KMS-11 (cell line): ENCODE data around the gene SYNGR3.
A peak's percentile ranks its signal among the peaks of the same experiment; 100 is the strongest.

Experiments used
- H2AFZ ChIP-seq: fragments of 200-600 bp; sonication (generic); 2 replicates; pipeline ENCODE4 v1.6.1; 2016; ENCODE audit warnings: antibody characterized with exemption, mixed run types, low read depth
- H3K27ac ChIP-seq: fragments of 200-600 bp; sonication (generic); 2 replicates; pipeline ENCODE4 v1.6.1; 2016; ENCODE audit warnings: mild to moderate bottlenecking, mixed run types
- H3K27me3 ChIP-seq: fragments of 200-600 bp; sonication (generic); 2 replicates; pipeline ENCODE4 v1.6.1; 2017; ENCODE audit warnings: mild to moderate bottlenecking, low read depth, mixed run types, moderate library complexity; ENCODE audit not compliant: insufficient read depth
- H3K36me3 ChIP-seq: fragments of 200-600 bp; sonication (generic); 2 replicates; pipeline ENCODE4 v1.6.1; 2017; ENCODE audit warnings: mild to moderate bottlenecking, mixed run types; ENCODE audit not compliant: insufficient read depth
- H3K4me1 ChIP-seq: fragments of 200-600 bp; sonication (generic); 2 replicates; pipeline ENCODE4 v1.6.1; 2016; ENCODE audit warnings: mild to moderate bottlenecking, low read depth, mixed run types; ENCODE audit not compliant: poor library complexity, severe bottlenecking
- H3K4me2 ChIP-seq: fragments of 200-600 bp; sonication (generic); 2 replicates; pipeline ENCODE4 v1.7.0; 2016; ENCODE audit warnings: mild to moderate bottlenecking, mixed run types
- H3K4me3 ChIP-seq: fragments of 200-600 bp; sonication (generic); IDR thresholded peaks from 2 replicates; pipeline ENCODE4 v1.6.1; 2017; ENCODE audit warnings: low read depth, low read length, mixed read lengths; ENCODE audit not compliant: insufficient read depth
- H3K79me2 ChIP-seq: fragments of 200-600 bp; sonication (generic); 2 replicates; pipeline ENCODE4 v1.6.1; 2016; ENCODE audit warnings: low read depth, mixed run types; ENCODE audit not compliant: insufficient read depth
- H3K9ac ChIP-seq: fragments of 200-600 bp; sonication (generic); 2 replicates; pipeline ENCODE4 v1.6.1; 2016; ENCODE audit warnings: mild to moderate bottlenecking, mixed run types
- H4K20me1 ChIP-seq: fragments of 200-600 bp; sonication (generic); 2 replicates; pipeline ENCODE4 v1.6.1; 2016; ENCODE audit warnings: mild to moderate bottlenecking, mixed run types; ENCODE audit not compliant: insufficient read depth
- TF ChIP-seq, protein P1 (sequence below): fragments of 200-600 bp; sonication (generic); conservative IDR thresholded peaks from 2 replicates; pipeline ENCODE4 v1.6.1; 2017; ENCODE audit warnings: low read depth, mild to moderate bottlenecking, antibody characterized with exemption, low read length, moderate library complexity, mixed read lengths

SYNGR3 gene

DNA sequence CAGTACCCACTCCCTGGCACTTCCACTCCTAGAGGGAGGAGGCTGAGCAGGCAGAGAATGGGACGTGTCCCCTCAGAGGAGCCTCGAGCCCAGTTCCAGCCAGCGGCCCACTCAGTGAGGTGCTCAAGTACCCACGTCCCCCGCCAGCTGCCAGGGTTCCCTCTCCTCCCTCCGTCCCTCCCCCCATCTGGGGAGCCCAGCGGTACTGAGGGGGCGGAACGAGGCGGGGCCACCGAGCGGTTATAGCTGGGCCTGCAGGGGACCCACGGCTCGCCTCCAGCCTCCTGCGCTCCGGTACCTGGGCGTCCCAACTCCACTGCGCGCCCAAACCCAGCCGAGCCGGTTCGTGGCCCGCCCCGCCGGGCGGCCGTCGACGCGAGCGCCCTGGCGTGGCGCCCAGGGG lies 29.7 kb downstream of the SYNGR3 start, which contains the start of gene NPW:
Gene NPW, plus strand, starts transcription at position 268 of the 403 bp plus-strand sequence.
- H3K79me2 ChIP-seq, result no peaks in the 10 kb centered on the region
- H3K27me3 ChIP-seq, result peaks cover 12% of the 10 kb centered on the region; the same call in 1 of the 2 replicates
- peaks cover 10% of the 10 kb centered on the region for H3K4me1 ChIP-seq
- no peak within 1 kb of the TSS for H3K27ac ChIP-seq
- TF ChIP-seq, protein P1, sequence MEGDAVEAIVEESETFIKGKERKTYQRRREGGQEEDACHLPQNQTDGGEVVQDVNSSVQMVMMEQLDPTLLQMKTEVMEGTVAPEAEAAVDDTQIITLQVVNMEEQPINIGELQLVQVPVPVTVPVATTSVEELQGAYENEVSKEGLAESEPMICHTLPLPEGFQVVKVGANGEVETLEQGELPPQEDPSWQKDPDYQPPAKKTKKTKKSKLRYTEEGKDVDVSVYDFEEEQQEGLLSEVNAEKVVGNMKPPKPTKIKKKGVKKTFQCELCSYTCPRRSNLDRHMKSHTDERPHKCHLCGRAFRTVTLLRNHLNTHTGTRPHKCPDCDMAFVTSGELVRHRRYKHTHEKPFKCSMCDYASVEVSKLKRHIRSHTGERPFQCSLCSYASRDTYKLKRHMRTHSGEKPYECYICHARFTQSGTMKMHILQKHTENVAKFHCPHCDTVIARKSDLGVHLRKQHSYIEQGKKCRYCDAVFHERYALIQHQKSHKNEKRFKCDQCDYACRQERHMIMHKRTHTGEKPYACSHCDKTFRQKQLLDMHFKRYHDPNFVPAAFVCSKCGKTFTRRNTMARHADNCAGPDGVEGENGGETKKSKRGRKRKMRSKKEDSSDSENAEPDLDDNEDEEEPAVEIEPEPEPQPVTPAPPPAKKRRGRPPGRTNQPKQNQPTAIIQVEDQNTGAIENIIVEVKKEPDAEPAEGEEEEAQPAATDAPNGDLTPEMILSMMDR, result no peak
- no peaks in the 10 kb centered on the region for H3K36me3 ChIP-seq
- H3K4me2 ChIP-seq, result no peak within 1 kb of the TSS
- no peak within 1 kb of the TSS for H2AFZ ChIP-seq
- no peak within 1 kb of the TSS for H3K4me3 ChIP-seq
- no peaks in the 10 kb centered on the region for H4K20me1 ChIP-seq
- no peak within 1 kb of the TSS for H3K9ac ChIP-seq

DNA sequence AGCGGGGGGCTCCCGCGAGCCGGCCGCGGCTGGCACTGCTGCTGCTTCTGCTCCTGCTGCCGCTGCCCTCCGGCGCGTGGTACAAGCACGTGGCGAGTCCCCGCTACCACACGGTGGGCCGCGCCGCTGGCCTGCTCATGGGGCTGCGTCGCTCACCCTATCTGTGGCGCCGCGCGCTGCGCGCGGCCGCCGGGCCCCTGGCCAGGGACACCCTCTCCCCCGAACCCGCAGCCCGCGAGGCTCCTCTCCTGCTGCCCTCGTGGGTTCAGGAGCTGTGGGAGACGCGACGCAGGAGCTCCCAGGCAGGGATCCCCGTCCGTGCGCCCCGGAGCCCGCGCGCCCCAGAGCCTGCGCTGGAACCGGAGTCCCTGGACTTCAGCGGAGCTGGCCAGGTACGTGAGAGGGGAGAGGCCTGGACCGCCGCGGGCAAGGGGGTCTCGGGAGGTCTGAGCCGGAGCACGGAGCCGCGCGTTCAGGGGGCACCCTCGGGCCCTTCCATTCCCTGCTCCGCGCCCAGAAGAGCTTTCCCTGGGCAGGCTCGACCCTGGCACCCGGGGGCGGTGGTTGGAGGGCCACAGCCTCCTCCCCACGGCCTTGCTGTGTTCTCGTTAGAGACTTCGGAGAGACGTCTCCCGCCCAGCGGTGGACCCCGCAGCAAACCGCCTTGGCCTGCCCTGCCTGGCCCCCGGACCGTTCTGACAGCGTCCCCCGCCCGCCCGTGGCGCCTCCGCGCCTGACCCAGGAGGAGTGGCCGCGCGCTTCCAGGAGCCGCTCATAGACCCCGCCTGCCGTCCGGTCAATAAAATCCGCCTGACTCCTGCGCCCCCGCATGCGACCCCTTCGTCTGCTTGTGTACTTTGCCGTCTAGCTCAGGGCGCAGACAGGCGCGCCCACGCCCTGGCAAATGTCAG lies 30.4 kb downstream of the SYNGR3 start:
- Histone ChIP-seq H3K36me3 (no peaks in the 10 kb centered on the region), H3K79me2 (no peaks in the 10 kb centered on the region), H3K4me2 (no peak overlapping the region), H3K27ac (no peak overlapping the region), H4K20me1 (no peaks in the 10 kb centered on the region), H3K27me3 (peaks cover 12% of the 10 kb centered on the region; the same call in 1 of the 2 replicates), H3K9ac (no peak overlapping the region), H3K4me1 (peaks cover 10% of the 10 kb centered on the region), H2AFZ (no peak overlapping the region), H3K4me3 (no peak overlapping the region)
- TF ChIP-seq, protein P1, result no peak

DNA sequence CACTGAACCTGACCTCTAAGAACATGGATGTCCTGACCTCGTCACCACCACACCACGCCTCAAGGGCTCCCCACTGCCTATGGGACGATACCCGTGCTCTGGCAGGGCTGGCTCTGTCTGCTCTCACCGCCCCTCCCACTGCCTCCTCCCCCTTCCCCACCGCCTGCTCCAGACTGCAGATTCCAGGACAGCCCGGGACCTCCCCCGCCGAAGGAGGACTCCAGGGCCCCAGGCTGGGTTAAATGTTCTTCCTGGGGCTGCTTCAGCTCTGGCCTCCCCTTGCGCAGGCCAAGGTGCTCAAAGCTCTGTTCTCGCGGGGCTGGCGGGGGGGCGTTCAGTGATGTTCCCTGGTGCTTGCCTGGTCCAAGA lies 32.9 kb downstream of the SYNGR3 start:
- Histone ChIP-seq H3K4me1 (peaks cover 15% of the 10 kb centered on the region), H3K9ac (peak overlapping the region; percentile 2; the same call in 1 of the 2 replicates), H4K20me1 (no peaks in the 10 kb centered on the region), H3K79me2 (no peaks in the 10 kb centered on the region), H3K27ac (no peak overlapping the region), H2AFZ (peak overlapping the region; percentile 95), H3K4me3 (no peak overlapping the region), H3K27me3 (peaks cover 24% of the 10 kb centered on the region), H3K36me3 (no peaks in the 10 kb centered on the region), H3K4me2 (peak overlapping the region; percentile 85)
- TF ChIP-seq, protein P1, result no peak

DNA sequence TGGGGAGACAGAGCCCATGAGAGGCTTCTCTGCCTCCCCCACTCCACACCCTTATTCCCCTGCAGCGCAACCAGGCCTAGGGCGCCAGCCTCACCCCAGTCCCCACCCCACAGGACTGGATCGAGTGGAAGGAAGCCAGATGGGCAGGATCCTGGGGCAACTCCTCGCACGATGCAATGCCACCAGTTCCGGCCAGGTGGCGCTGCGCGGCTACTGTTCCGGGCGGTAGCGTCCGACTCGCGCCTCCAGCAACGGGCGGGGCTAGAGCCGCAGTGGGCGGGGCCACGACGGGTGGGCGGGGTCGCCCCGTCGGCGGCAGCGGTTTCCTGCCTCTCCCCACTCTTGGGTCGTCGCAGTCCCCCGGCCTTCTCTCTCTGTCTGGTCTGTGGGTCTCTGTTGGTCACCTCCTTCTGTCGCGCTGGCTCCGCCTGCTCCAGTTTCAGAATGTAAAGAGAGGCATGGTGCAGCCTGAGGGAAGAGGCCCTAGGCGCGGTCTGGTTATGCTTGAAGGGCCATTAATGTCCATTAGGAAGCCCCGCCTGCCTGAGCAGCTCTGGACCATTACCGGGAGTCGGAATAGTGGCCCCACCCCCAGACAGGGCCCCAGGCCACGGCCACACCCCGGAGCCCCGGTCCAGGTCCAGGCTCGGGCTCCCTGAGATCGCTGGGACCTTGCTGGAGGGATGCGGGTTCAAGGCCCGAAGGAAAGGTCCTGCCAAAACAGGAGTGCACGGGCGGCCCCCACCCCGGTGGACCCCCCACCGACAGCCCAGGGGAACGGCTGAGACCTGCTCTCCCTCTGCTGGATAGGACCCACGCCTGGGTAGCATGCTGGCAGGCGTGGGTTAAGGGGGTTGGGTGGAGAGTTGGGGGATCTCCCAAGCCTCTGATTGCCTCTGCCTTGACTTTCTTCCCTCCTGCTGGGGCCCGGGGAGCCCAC lies 33.6 kb downstream of the SYNGR3 start:
- H4K20me1 ChIP-seq, result no peaks in the 10 kb centered on the region
- H3K79me2 ChIP-seq, result no peaks in the 10 kb centered on the region
- peaks cover 15% of the 10 kb centered on the region for H3K4me1 ChIP-seq
- peak overlapping the region; percentile 2; the same call in 1 of the 2 replicates for H3K9ac ChIP-seq
- H3K36me3 ChIP-seq, result no peaks in the 10 kb centered on the region
- H3K27ac ChIP-seq, result no peak overlapping the region
- peaks cover 29% of the 10 kb centered on the region for H3K27me3 ChIP-seq
- H2AFZ ChIP-seq, result peak overlapping the region; percentile 95
- H3K4me3 ChIP-seq, result no peak overlapping the region
- TF ChIP-seq, protein P1, result peak; percentile 97
- H3K4me2 ChIP-seq, result peak overlapping the region; percentile 85
